MM.1S (cell line): ENCODE data around the gene UGT2B10.

ENCODE experiments used
- DNase-seq: peaks from one replicate; pipeline ENCODE4 v3.0.0-alpha.2; 2015
- H2AFZ ChIP-seq: fragments of 300-600 bp; sonication (generic); 2 replicates; pipeline ENCODE4 v1.6.0; 2016; ENCODE audit warnings: antibody characterized with exemption, low read length
- H3F3A ChIP-seq: fragments of 300-600 bp; sonication (generic); 2 replicates; pipeline ENCODE4 v1.6.1; 2016; ENCODE audit warnings: mild to moderate bottlenecking, antibody characterized with exemption, low read length, moderate library complexity, mixed read lengths; ENCODE audit not compliant: insufficient read depth
- H3K27ac ChIP-seq: fragments of 300-600 bp; sonication (generic); 2 replicates; pipeline ENCODE4 v1.5.1; 2016; ENCODE audit warnings: mild to moderate bottlenecking, low read length
- H3K27me3 ChIP-seq: fragments of 300-600 bp; sonication (generic); replicated peaks from 2 replicates; pipeline ENCODE4 v1.6.0; 2016; ENCODE audit warnings: low read length; ENCODE audit not compliant: insufficient read depth
- H3K36me3 ChIP-seq: fragments of 300-600 bp; sonication (generic); replicated peaks from 2 replicates; pipeline ENCODE4 v1.6.1; 2016; ENCODE audit warnings: mild to moderate bottlenecking, low read length, mixed read lengths; ENCODE audit not compliant: insufficient read depth
- H3K4me1 ChIP-seq: fragments of 300-600 bp; sonication (generic); 2 replicates; pipeline ENCODE4 v1.6.1; 2016; ENCODE audit warnings: low read length, mixed read lengths
- H3K4me2 ChIP-seq: fragments of 300-600 bp; sonication (generic); 2 replicates; pipeline ENCODE4 v1.6.0; 2016; ENCODE audit warnings: low read depth, low read length
- H3K4me3 ChIP-seq: fragments of 300-600 bp; sonication (generic); 2 replicates; pipeline ENCODE4 v1.5.1; 2016; ENCODE audit warnings: low read length, mixed read lengths
- H3K79me2 ChIP-seq: fragments of 300-600 bp; sonication (generic); 2 replicates; pipeline ENCODE4 v1.6.1; 2016; ENCODE audit warnings: mixed run types, low read length, mixed read lengths
- H3K9ac ChIP-seq: fragments of 300-600 bp; sonication (generic); 2 replicates; pipeline ENCODE4 v1.6.1; 2016; ENCODE audit warnings: low read length, mixed read lengths
- H3K9me2 ChIP-seq: fragments of 300-600 bp; sonication (generic); replicated peaks from 2 replicates; pipeline ENCODE4 v1.6.1; 2016; ENCODE audit warnings: mild to moderate bottlenecking, low read length, mixed read lengths; ENCODE audit not compliant: insufficient read depth
- H3K9me3 ChIP-seq: fragments of 300-600 bp; sonication (generic); replicated peaks from 2 replicates; pipeline ENCODE4 v1.6.1; 2016; ENCODE audit warnings: mild to moderate bottlenecking, low read length, mixed read lengths; ENCODE audit not compliant: insufficient read depth
- H4K20me1 ChIP-seq: fragments of 300-600 bp; sonication (generic); 2 replicates; pipeline ENCODE4 v1.6.1; 2016; ENCODE audit warnings: mild to moderate bottlenecking, low read length, moderate library complexity, mixed read lengths; ENCODE audit not compliant: insufficient read depth
- EZH2 ChIP-seq: fragments of 300-600 bp; sonication (generic); optimal IDR thresholded peaks from 2 replicates; pipeline ENCODE3; 2017; ENCODE audit warnings: low read depth, mild to moderate bottlenecking, antibody characterized with exemption, low read length, mixed read lengths
- EZH2phosphoT487 ChIP-seq: fragments of 300-600 bp; sonication (generic); IDR thresholded peaks from 2 replicates; pipeline ENCODE4 v1.6.1; 2018; ENCODE audit warnings: antibody characterized with exemption, low read length
- TF ChIP-seq, protein P1 (sequence below): fragments of 300-600 bp; sonication (generic); IDR thresholded peaks from 2 replicates; pipeline ENCODE4 v1.5.1; 2016; ENCODE audit warnings: antibody characterized with exemption, low read length, mixed read lengths

The UGT2B10 gene

DNA sequence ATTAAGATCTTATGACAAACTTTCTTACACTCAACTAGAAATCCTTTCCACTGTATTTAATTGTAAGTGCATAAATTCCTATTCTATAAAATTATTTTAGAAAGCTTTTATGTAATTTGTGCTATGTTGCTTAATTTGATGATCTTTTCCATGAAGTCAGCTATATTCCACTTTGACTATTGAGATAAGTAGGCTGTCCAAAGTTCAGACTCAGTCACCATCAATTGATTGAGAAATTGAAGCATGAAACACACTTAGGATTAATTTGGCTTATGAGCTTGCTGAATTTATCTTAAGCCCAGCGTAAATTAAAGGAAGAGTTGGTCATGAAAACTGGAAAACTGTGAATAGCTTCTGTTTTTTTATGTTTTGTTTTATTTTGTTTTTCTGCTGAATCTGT is 18.7 kb upstream of the UGT2B10 start:
- no peaks in the 10 kb centered on the region for H4K20me1 ChIP-seq
- no peaks in the 10 kb centered on the region for H3K9me3 ChIP-seq
- no peak overlapping the region for H3K4me3 ChIP-seq
- no peaks in the 10 kb centered on the region for H3K27me3 ChIP-seq
- no peaks in the 10 kb centered on the region for H3K79me2 ChIP-seq
- no peaks in the 10 kb centered on the region for H3K9me2 ChIP-seq
- TF ChIP-seq EZH2 (no peak), EZH2phosphoT487 (no peak)
- TF ChIP-seq, protein P1, sequence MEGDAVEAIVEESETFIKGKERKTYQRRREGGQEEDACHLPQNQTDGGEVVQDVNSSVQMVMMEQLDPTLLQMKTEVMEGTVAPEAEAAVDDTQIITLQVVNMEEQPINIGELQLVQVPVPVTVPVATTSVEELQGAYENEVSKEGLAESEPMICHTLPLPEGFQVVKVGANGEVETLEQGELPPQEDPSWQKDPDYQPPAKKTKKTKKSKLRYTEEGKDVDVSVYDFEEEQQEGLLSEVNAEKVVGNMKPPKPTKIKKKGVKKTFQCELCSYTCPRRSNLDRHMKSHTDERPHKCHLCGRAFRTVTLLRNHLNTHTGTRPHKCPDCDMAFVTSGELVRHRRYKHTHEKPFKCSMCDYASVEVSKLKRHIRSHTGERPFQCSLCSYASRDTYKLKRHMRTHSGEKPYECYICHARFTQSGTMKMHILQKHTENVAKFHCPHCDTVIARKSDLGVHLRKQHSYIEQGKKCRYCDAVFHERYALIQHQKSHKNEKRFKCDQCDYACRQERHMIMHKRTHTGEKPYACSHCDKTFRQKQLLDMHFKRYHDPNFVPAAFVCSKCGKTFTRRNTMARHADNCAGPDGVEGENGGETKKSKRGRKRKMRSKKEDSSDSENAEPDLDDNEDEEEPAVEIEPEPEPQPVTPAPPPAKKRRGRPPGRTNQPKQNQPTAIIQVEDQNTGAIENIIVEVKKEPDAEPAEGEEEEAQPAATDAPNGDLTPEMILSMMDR, result no peak
- no peak overlapping the region for H2AFZ ChIP-seq
- H3K27ac ChIP-seq, result no peak overlapping the region
- no peaks in the 10 kb centered on the region for H3K4me1 ChIP-seq
- no peaks in the 10 kb centered on the region for H3K36me3 ChIP-seq
- no peaks in the 10 kb centered on the region for H3F3A ChIP-seq
- no peak overlapping the region for H3K9ac ChIP-seq
- DNase-seq, result no peak
- H3K4me2 ChIP-seq, result no peak overlapping the region

DNA sequence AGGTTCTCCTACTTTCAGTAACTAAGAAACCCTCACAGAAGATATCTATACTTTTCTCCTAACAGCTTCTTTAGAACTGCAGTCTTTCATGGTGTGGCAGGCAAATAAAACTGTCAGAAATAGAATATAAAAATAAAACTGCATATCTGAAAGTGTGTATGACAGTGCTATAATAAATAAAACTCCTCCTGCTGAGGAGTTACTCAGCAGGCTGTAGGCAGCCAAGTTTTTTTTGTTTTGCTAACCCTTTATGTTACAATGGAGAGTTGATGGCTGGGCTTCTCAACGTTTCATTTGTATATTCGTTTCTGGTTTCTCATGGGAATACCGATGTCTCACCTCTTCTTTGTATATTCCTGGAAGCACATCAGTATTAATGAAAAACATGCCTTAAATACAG is 18.2 kb upstream of the UGT2B10 start:
- DNase-seq, result no peak
- Histone ChIP-seq H3K4me2 (no peak overlapping the region), H3K9ac (no peak overlapping the region), H3K9me3 (no peaks in the 10 kb centered on the region), H3K27me3 (no peaks in the 10 kb centered on the region), H3K4me1 (no peaks in the 10 kb centered on the region), H3K4me3 (no peak overlapping the region), H4K20me1 (no peaks in the 10 kb centered on the region), H3K9me2 (no peaks in the 10 kb centered on the region), H2AFZ (no peak overlapping the region), H3F3A (no peaks in the 10 kb centered on the region), H3K79me2 (no peaks in the 10 kb centered on the region), H3K27ac (no peak overlapping the region), H3K36me3 (no peaks in the 10 kb centered on the region)
- TF ChIP-seq EZH2, result no peak
- no peak for TF ChIP-seq EZH2phosphoT487
- TF ChIP-seq, protein P1, result no peak

DNA sequence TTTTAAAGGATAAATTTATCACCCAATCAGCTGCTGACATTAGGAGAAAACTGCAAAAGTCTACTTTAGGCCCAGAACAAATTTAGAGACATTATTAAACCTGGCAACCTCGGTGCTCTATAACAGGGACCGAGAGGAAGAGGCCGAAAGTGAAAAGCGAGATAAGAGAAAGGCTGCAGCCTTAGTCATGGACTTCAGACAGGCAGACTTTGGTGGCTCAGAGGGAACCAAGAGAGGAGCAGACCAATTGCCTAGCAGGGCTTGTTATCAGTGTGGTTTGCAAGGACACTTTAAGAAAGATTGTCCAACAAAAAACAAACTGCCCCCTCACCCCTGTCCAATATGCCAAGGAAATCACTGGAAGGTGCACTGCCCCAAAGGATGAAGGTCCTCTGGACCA is 12.8 kb upstream of the UGT2B10 start:
- no peaks in the 10 kb centered on the region for H4K20me1 ChIP-seq
- no peaks in the 10 kb centered on the region for H3K79me2 ChIP-seq
- no peak overlapping the region for H3K9ac ChIP-seq
- H3K4me3 ChIP-seq, result no peak overlapping the region
- H3K4me1 ChIP-seq, result no peaks in the 10 kb centered on the region
- no peak overlapping the region for H3K27ac ChIP-seq
- no peak overlapping the region for H2AFZ ChIP-seq
- H3K27me3 ChIP-seq, result no peaks in the 10 kb centered on the region
- H3K9me3 ChIP-seq, result no peaks in the 10 kb centered on the region
- no peaks in the 10 kb centered on the region for H3K36me3 ChIP-seq
- TF ChIP-seq, protein P1, result no peak
- no peak for TF ChIP-seq EZH2phosphoT487
- TF ChIP-seq EZH2, result no peak
- no peaks in the 10 kb centered on the region for H3K9me2 ChIP-seq
- DNase-seq, result no peak
- no peak overlapping the region for H3K4me2 ChIP-seq
- H3F3A ChIP-seq, result no peaks in the 10 kb centered on the region
